ENCODE data around the gene KDR. TPM values are rescaled to one million over a fixed set of nuclear protein-coding genes. Genes with fewer than 3 reads are reported as not detected.

KDR gene
- total and polyA plus RNA-seq, 4 donors = 6.1 to 39.1 (median 24.6) TPM

GRCh38 chr4:55087009-55087912, 38.1 kb downstream of the KDR start:
- TF ChIP-seq HNF4A (conservative IDR thresholded peaks at IDR 0.05) (no peak), RXRA (IDR thresholded peaks at IDR 0.05) (no peak), REST (IDR thresholded peaks at IDR 0.05) (no peak), FOXA1 (IDR thresholded peaks at IDR 0.05) (no peak)
- no peak for DNase-seq (ENCODE audit: low spot score)
- no peaks in the 10 kb centered on the region for H3K36me3 ChIP-seq (ENCODE audit: control insufficient read depth in 4 of 4, insufficient read depth in 3 of 4, low read depth in 1 of 4, low read length in 3 of 4)
- no peaks in the 10 kb centered on the region for H3K27me3 ChIP-seq (ENCODE audit: control insufficient read depth in 4 of 4, insufficient read depth in 4 of 4, low read length in 3 of 4)
- no peak overlapping the region for H3K27ac ChIP-seq (ENCODE audit: low read depth in 1 of 2, low read length in 2 of 2)
- no peaks in the 10 kb centered on the region for H3K4me1 ChIP-seq (ENCODE audit: control insufficient read depth in 4 of 4, insufficient read depth in 4 of 4, low read length in 3 of 4)
- no peak overlapping the region for H3K4me3 ChIP-seq (ENCODE audit: low read depth in 1 of 3, low read length in 3 of 3)
- no peak overlapping the region for H3K9ac ChIP-seq (ENCODE audit: low read depth in 1 of 2, low read length in 2 of 2)
- H3K9me3 ChIP-seq (ENCODE audit: control insufficient read depth in 4 of 4, low read length in 3 of 4) = no peaks in the 10 kb centered on the region
- WGBS = 55% methylated on average over 8 of the region's 8 CpGs

GRCh38 chr4:55086578-55086977, 38.8 kb downstream of the KDR start:
- Histone ChIP-seq H3K9ac (ENCODE audit: low read depth in 1 of 2, low read length in 2 of 2) (no peak overlapping the region), H3K4me3 (ENCODE audit: low read depth in 1 of 3, low read length in 3 of 3) (no peak overlapping the region), H3K27me3 (ENCODE audit: control insufficient read depth in 4 of 4, insufficient read depth in 4 of 4, low read length in 3 of 4) (no peaks in the 10 kb centered on the region), H3K27ac (ENCODE audit: low read depth in 1 of 2, low read length in 2 of 2) (no peak overlapping the region), H3K9me3 (ENCODE audit: control insufficient read depth in 4 of 4, low read length in 3 of 4) (no peaks in the 10 kb centered on the region), H3K4me1 (ENCODE audit: control insufficient read depth in 4 of 4, insufficient read depth in 4 of 4, low read length in 3 of 4) (no peaks in the 10 kb centered on the region), H3K36me3 (ENCODE audit: control insufficient read depth in 4 of 4, insufficient read depth in 3 of 4, low read depth in 1 of 4, low read length in 3 of 4) (no peaks in the 10 kb centered on the region)
- no peak for TF ChIP-seq CTCF (IDR thresholded peaks at IDR 0.05; ENCODE audit: low read depth, low read length, missing input control)
- no peak for TF ChIP-seq ZBTB33 (IDR thresholded peaks at IDR 0.05)
- no peak for TF ChIP-seq ATF3 (IDR thresholded peaks at IDR 0.05)
- no peak for TF ChIP-seq REST (IDR thresholded peaks at IDR 0.05)
- TF ChIP-seq FOXA1 (IDR thresholded peaks at IDR 0.05) = no peak
- no peak for TF ChIP-seq MAX (IDR thresholded peaks at IDR 0.05)
- TF ChIP-seq YY1 (IDR thresholded peaks at IDR 0.05) = no peak
- TF ChIP-seq RXRA (IDR thresholded peaks at IDR 0.05) = no peak
- TF ChIP-seq RAD21 (IDR thresholded peaks at IDR 0.05) = no peak
- 53% methylated on average over 6 of the region's 6 CpGs for WGBS
- DNase-seq (ENCODE audit: low spot score) = no peak
